ENCODE measurements around the gene HEBP1. TPM values are rescaled to one million over a fixed set of nuclear protein-coding genes. Genes with fewer than 3 reads are reported as not detected.

Gene HEBP1
- total RNA-seq, 1 donor from 2014 or later, result 9.5 TPM

DNA sequence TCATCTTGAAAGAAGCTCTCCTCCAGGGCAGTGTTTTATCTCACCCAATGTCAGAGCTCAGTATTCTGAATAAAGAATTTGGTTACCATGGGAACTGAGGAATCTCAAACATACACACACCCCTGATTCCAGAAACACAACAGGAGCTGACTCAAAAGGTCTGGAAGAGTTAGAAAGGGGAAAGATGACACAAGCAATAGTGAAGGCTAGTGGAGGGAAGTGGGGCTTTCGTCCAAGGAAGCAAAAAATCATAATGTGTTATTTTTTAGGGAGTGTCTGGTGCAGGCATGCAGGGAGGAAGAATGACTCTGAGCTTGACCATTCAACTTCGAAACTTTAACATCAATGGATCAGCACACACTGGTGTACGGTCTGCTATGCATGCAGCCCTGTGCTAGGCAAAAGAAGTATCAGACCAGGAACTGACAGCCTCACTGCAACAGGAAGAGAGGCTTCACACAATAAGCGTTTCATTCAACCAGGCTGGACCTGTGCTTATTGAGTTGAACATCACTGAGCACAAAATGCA is 20.3 kb downstream of the HEBP1 start:
- no peak for DNase-seq (ENCODE audit: low spot score)
- no peak overlapping the region for H3K27ac Mint-ChIP-seq
- intact Hi-C loops (cut with micrococcal nuclease), result loop anchor here (5.0 kb wide), 1 partner anchor 142 kb away; no protein-coding TSS in a partner anchor
- H3K36me3 Mint-ChIP-seq (ENCODE audit: low read depth), result peaks cover 2% of the 10 kb centered on the region
- no peaks in the 10 kb centered on the region for H3K27me3 Mint-ChIP-seq (ENCODE audit: insufficient read depth)
- H3K9me3 Mint-ChIP-seq, result no peaks in the 10 kb centered on the region
- no peak overlapping the region for H3K4me3 Mint-ChIP-seq
- H3K4me1 Mint-ChIP-seq (ENCODE audit: low read depth), result no peaks in the 10 kb centered on the region

DNA sequence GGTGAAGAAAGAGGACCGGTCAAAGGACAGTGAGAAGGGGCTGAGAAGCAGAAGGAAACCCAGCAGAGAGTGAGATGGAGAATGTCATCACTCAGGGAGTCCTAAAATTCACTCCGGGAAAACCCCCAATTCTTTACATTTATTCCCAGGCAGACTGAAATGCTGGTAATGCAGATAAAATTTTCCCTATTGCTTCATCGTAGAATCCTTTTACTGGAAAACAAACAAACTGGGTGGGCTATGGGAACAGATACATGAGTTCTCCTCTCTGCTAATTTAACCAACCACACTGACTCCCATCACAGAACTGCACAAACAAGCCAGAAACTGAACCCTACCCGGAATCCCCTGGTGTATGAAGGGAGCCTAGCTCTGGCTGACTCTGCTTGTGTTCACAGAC is 20.9 kb downstream of the HEBP1 start:
- H3K4me3 Mint-ChIP-seq, result no peak overlapping the region
- intact Hi-C loops (cut with micrococcal nuclease), result no loop called here

DNA sequence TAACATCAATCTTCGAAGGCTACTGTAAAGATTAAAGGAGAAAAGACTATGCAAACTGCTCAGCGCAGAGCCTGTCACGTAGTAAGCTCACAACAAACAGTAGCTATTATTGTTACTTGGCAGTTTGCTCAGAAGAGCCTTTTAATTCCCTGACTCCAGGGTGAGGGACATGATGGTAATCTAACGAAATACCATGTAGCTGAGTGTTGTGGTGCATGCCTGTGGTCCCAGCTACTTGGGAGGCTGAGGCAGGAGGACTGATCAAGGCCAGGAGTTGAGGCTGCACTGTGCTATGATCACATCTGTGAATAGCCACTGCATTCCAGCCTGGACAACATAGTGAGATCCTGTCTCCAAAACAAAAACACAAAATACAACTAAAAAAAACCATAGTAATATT is 22.8 kb downstream of the HEBP1 start:
- Mint-ChIP-seq H3K9me3 (peaks cover 15% of the 10 kb centered on the region), H3K27me3 (ENCODE audit: insufficient read depth) (no peaks in the 10 kb centered on the region), H3K36me3 (ENCODE audit: low read depth) (peaks cover 19% of the 10 kb centered on the region), H3K4me1 (ENCODE audit: low read depth) (no peaks in the 10 kb centered on the region), H3K4me3 (no peak overlapping the region), H3K27ac (no peak overlapping the region)
- DNase-seq (ENCODE audit: low spot score), result no peak
- intact Hi-C loops (cut with micrococcal nuclease), result no loop called here

More for the DNA sequence above, 20.9 kb downstream of the HEBP1 start:
- no peaks in the 10 kb centered on the region for H3K9me3 Mint-ChIP-seq
- no peaks in the 10 kb centered on the region for H3K4me1 Mint-ChIP-seq (ENCODE audit: low read depth)
- H3K27me3 Mint-ChIP-seq (ENCODE audit: insufficient read depth), result no peaks in the 10 kb centered on the region
- H3K36me3 Mint-ChIP-seq (ENCODE audit: low read depth), result peaks cover 7% of the 10 kb centered on the region
- H3K27ac Mint-ChIP-seq, result no peak overlapping the region
- DNase-seq (ENCODE audit: low spot score), result no peak

- intact Hi-C loops (cut with micrococcal nuclease), result no loop called here
- peaks cover 24% of the 10 kb centered on the region for H3K9me3 Mint-ChIP-seq
Observed at GRCh38 chr12:12976366-12976765, 23.7 kb downstream of the HEBP1 start.

DNA sequence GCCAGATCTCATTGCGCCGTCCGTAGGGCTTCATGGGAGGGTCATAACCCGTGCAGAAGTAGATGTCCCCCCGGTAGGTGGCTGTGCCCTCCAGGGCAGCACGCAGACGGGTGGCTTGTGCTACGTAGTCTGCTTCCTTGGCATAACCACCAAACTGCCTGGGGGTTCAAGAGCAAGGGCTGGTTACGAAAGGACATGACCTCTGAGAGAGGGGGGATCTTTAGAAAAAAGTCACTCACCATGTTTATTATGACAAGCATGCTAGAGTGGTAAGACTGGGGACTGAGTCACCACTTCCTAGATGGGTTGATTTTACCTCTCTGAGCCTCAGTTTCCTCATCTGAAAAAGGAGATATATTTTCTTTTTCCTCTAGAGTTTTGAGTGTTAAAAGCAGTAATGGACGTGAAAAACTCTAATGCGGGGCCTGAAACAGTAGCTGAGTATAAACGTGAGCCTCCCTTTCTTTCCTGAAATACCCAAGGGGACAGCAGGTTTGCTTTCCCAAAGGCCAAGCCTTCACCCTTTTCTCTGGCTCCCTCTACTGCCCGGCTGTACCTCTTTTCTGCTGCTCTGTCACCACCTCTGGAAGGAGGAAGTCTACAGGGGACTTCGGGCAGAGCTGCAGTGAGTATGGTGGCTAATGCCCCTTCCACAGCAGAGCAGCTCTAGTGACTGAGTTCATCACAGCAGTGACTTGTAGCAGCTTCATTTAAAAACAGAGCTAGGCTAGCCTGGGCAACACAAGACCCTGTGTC is 24.6 kb downstream of the HEBP1 start:
- intact Hi-C loops (cut with micrococcal nuclease), result no loop called here
- H3K36me3 Mint-ChIP-seq (ENCODE audit: low read depth), result peaks cover 22% of the 10 kb centered on the region
- no peak overlapping the region for H3K27ac Mint-ChIP-seq
- H3K4me1 Mint-ChIP-seq (ENCODE audit: low read depth), result no peaks in the 10 kb centered on the region
- no peak overlapping the region for H3K4me3 Mint-ChIP-seq
- no peaks in the 10 kb centered on the region for H3K27me3 Mint-ChIP-seq (ENCODE audit: insufficient read depth)
- peaks cover 25% of the 10 kb centered on the region for H3K9me3 Mint-ChIP-seq
- no peak for DNase-seq (ENCODE audit: low spot score)

More at GRCh38 chr12:12976366-12976765, 23.7 kb downstream of the HEBP1 start:
- Mint-ChIP-seq H3K27ac (no peak overlapping the region), H3K4me3 (no peak overlapping the region), H3K4me1 (ENCODE audit: low read depth) (no peaks in the 10 kb centered on the region), H3K27me3 (ENCODE audit: insufficient read depth) (no peaks in the 10 kb centered on the region), H3K36me3 (ENCODE audit: low read depth) (peaks cover 22% of the 10 kb centered on the region)
- no peak for DNase-seq (ENCODE audit: low spot score)

GRCh38 chr12:12974211-12974610 is 25.9 kb downstream of the HEBP1 start:
- H3K4me3 Mint-ChIP-seq, result no peak overlapping the region
- intact Hi-C loops (cut with micrococcal nuclease), result no loop called here

DNA sequence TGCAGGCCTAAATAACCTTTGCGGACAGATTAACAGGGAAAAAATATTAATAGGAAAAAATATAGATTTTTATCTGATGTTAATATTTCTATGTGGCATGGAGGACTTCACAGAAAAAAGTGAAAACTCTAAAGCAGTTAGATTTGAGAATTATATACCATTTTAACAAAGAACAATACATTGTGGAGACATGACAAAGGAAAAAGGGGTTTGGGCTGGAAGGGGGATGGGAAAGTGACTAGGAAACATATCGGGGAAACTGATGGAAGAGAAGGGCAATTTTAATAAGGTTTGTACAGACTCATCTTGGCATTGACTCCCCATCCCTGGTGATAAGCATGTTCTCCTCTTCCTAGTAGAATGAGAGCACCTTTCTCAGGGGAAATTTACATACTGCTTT is 27.0 kb downstream of the HEBP1 start:
- H3K27ac Mint-ChIP-seq, result no peak overlapping the region
- intact Hi-C loops (cut with micrococcal nuclease), result no loop called here
- no peak for DNase-seq (ENCODE audit: low spot score)
- H3K4me1 Mint-ChIP-seq (ENCODE audit: low read depth), result no peaks in the 10 kb centered on the region
- no peaks in the 10 kb centered on the region for H3K27me3 Mint-ChIP-seq (ENCODE audit: insufficient read depth)
- peaks cover 25% of the 10 kb centered on the region for H3K9me3 Mint-ChIP-seq
- H3K36me3 Mint-ChIP-seq (ENCODE audit: low read depth), result peaks cover 22% of the 10 kb centered on the region
- H3K4me3 Mint-ChIP-seq, result no peak overlapping the region

More at GRCh38 chr12:12974211-12974610, 25.9 kb downstream of the HEBP1 start:
- Mint-ChIP-seq H3K4me1 (ENCODE audit: low read depth) (no peaks in the 10 kb centered on the region), H3K27ac (no peak overlapping the region), H3K27me3 (ENCODE audit: insufficient read depth) (no peaks in the 10 kb centered on the region), H3K36me3 (ENCODE audit: low read depth) (peaks cover 22% of the 10 kb centered on the region), H3K9me3 (peaks cover 25% of the 10 kb centered on the region)
- no peak for DNase-seq (ENCODE audit: low spot score)

GRCh38 chr12:12965836-12966235 is 34.2 kb downstream of the HEBP1 start:
- Mint-ChIP-seq H3K27me3 (ENCODE audit: insufficient read depth) (no peaks in the 10 kb centered on the region), H3K4me3 (no peak overlapping the region), H3K27ac (no peak overlapping the region), H3K9me3 (peaks cover 5% of the 10 kb centered on the region), H3K4me1 (ENCODE audit: low read depth) (peaks cover 15% of the 10 kb centered on the region), H3K36me3 (ENCODE audit: low read depth) (peaks cover 6% of the 10 kb centered on the region)
- intact Hi-C loops (cut with micrococcal nuclease), result no loop called here
- no peak for DNase-seq (ENCODE audit: low spot score)

- no peak overlapping the region for H3K4me3 Mint-ChIP-seq
- H3K27me3 Mint-ChIP-seq (ENCODE audit: insufficient read depth), result no peaks in the 10 kb centered on the region
- H3K4me1 Mint-ChIP-seq (ENCODE audit: low read depth), result peaks cover 15% of the 10 kb centered on the region
- intact Hi-C loops (cut with micrococcal nuclease), result no loop called here
- no peak overlapping the region for H3K27ac Mint-ChIP-seq
- DNase-seq (ENCODE audit: low spot score), result no peak
- H3K36me3 Mint-ChIP-seq (ENCODE audit: low read depth), result peaks cover 6% of the 10 kb centered on the region
- H3K9me3 Mint-ChIP-seq, result peaks cover 5% of the 10 kb centered on the region
Observed at GRCh38 chr12:12964255-12964654, 35.8 kb downstream of the HEBP1 start.

DNA sequence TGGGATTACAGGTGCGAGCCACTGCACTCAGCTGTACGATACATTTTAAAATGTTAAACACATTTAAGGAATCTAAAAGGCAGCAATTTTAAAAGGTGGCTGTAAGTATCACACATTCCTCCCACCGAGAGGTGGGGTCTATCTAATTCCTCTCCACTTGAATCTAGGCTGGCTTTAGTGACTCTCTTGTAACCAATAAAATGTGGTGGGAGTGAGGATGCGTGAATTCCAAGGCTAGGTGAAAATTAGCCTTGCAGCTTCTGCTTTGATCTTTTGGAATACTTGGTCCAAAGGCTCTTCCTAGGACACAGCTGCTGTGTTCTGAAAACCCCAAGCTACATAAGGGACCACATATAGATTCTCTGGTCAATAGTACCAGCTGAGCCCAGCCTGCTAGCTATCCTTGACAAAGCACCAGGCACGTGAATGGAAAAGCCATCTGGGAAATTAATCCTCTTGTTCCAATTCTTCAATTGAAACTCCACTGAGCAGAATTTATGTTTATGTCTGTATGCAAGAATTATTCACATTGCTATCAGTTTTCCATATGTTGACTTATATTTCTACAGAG is 39.3 kb downstream of the HEBP1 start:
- Mint-ChIP-seq H3K27me3 (ENCODE audit: insufficient read depth) (no peaks in the 10 kb centered on the region), H3K27ac (no peak overlapping the region), H3K4me3 (no peak overlapping the region), H3K4me1 (ENCODE audit: low read depth) (peaks cover 15% of the 10 kb centered on the region), H3K9me3 (peaks cover 5% of the 10 kb centered on the region), H3K36me3 (ENCODE audit: low read depth) (peaks cover 6% of the 10 kb centered on the region)
- intact Hi-C loops (cut with micrococcal nuclease), result no loop called here
- DNase-seq (ENCODE audit: low spot score), result no peak

- Mint-ChIP-seq H3K9me3 (no peaks in the 10 kb centered on the region), H3K4me3 (no peak overlapping the region), H3K27ac (no peak overlapping the region), H3K4me1 (ENCODE audit: low read depth) (peaks cover 7% of the 10 kb centered on the region), H3K27me3 (ENCODE audit: insufficient read depth) (peaks cover 2% of the 10 kb centered on the region), H3K36me3 (ENCODE audit: low read depth) (peaks cover 4% of the 10 kb centered on the region)
- intact Hi-C loops (cut with micrococcal nuclease), result loop anchor here (5.0 kb wide), 1 partner anchor 1168 kb away; no protein-coding TSS in a partner anchor
- no peak for DNase-seq (ENCODE audit: low spot score)
Observed at GRCh38 chr12:12958886-12959285, 41.2 kb downstream of the HEBP1 start.

DNA sequence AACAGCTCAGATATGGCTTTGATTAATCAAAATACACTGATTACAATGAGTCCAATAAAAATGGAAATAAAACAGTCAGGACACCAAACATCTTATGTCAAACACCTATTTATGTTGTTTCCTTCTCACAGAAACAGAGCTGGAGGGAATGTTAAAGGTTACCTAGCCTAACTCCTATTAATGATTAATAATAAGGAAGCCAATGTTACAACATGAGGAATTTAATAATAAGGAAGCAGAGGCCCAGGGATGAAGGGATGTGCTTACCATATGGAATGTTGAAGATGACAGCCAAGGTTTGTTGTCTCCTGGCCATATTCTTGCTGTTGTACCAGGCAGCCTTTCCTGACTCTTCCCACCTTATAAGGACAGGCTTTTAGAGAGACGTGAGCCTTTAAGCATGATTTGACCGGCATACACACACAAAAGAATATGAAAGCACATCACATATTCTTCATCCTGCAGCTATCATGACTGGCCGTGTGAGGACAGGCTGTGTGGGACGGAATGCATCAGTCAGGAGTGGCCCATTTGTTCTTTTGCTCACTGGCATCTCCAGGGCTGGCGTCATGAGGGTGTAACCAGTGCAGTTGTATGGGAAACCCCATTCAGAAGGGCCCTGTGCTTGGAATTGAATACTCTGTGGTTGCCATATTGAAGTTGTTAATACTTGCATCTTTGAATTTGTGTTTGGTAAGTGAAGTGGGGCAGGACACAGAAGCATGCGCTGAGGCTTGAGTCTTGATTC is 45.0 kb downstream of the HEBP1 start:
- H3K36me3 Mint-ChIP-seq (ENCODE audit: low read depth), result no peaks in the 10 kb centered on the region

DNA sequence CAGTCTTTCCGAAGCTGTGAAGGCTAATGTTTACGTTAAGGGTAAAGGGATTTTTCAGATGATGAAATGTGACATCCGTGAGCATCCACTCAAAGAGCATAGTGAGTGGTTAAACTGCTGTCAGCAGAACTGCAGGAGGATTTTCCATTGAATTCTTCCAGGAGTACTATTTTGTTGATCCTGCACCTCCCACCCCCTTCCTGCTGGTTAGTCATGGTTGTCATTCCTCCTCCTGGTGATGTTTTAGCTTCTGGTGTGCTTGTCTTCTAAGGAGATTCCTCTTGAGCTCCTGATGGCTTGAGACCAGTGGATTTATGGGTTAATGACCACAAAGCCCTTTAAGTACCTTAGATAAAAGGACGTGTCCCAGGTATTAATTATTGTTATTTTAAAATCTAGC is 45.7 kb downstream of the HEBP1 start:
- H3K36me3 Mint-ChIP-seq (ENCODE audit: low read depth), result no peaks in the 10 kb centered on the region
- H3K27ac Mint-ChIP-seq, result no peak overlapping the region
- DNase-seq (ENCODE audit: low spot score), result no peak
- H3K4me3 Mint-ChIP-seq, result no peak overlapping the region
- no peaks in the 10 kb centered on the region for H3K4me1 Mint-ChIP-seq (ENCODE audit: low read depth)
- intact Hi-C loops (cut with micrococcal nuclease), result no loop called here
- H3K9me3 Mint-ChIP-seq, result no peaks in the 10 kb centered on the region
- H3K27me3 Mint-ChIP-seq (ENCODE audit: insufficient read depth), result peaks cover 4% of the 10 kb centered on the region

More for the DNA sequence above, 45.0 kb downstream of the HEBP1 start:
- Mint-ChIP-seq H3K9me3 (no peaks in the 10 kb centered on the region), H3K27ac (no peak overlapping the region), H3K27me3 (ENCODE audit: insufficient read depth) (peaks cover 2% of the 10 kb centered on the region), H3K4me1 (ENCODE audit: low read depth) (no peaks in the 10 kb centered on the region), H3K4me3 (no peak overlapping the region)
- DNase-seq (ENCODE audit: low spot score), result no peak
- intact Hi-C loops (cut with micrococcal nuclease), result loop anchor here (5.0 kb wide), 1 partner anchor 1172 kb away; no protein-coding TSS in a partner anchor
